Ectodermal cell (in vitro differentiated cells): ENCODE results near the gene ZMYM4.

Source experiments
- H3K27ac ChIP-seq: 2 replicates; pipeline ENCODE4 v1.7.0; 2013; ENCODE audit warnings: mild to moderate bottlenecking, low read depth, low read length; ENCODE audit not compliant: insufficient read depth, poor library complexity, severe bottlenecking
- H3K27me3 ChIP-seq: 2 replicates; pipeline ENCODE4 v1.7.0; 2013; ENCODE audit warnings: mild to moderate bottlenecking, low read length; ENCODE audit not compliant: insufficient read depth, control insufficient read depth, poor library complexity, severe bottlenecking
- H3K36me3 ChIP-seq: one replicate; pipeline ENCODE4 v1.7.0; 2013; ENCODE audit warnings: low read length; ENCODE audit not compliant: control insufficient read depth, insufficient read depth
- H3K4me1 ChIP-seq: one replicate; pipeline ENCODE4 v1.7.0; 2013; ENCODE audit warnings: low read length; ENCODE audit not compliant: control insufficient read depth, insufficient read depth
- H3K4me3 ChIP-seq: 2 replicates; pipeline ENCODE4 v1.7.0; 2013; ENCODE audit warnings: low read depth, low read length, control low read depth; ENCODE audit not compliant: insufficient read depth
- H3K9me3 ChIP-seq: 2 replicates; pipeline ENCODE4 v1.7.0; 2013; ENCODE audit warnings: mild to moderate bottlenecking, low read length, moderate library complexity; ENCODE audit not compliant: control insufficient read depth
- WGBS, 2 experiments: methylation state at CpG; one replicate each; pipeline ENCODE4 v1.1.7; 2013; ENCODE audit warnings: missing lambda C conversion rate in 2 of 2; 5-methylcytosine and 5-hydroxymethylcytosine counted together

Gene ZMYM4

DNA sequence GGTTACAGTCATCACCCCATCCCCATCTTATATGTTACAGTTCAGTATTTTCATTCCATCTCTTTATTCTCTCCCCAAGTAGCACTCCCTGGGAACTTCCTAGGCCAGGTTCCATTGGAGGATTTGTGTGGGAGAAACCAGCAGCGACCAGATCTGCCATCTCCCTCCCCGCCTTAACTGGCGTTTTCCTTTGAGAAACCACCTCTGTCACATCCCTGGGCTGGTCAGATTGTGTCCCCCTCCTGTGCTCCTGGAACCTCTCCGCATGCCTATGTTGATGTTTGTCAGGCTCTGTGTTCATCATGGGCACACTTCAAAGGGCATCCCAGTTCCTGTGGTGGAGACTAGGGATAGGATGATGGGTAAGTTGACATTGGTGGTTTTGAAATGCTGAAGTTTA lies 162.3 kb downstream of the ZMYM4 start:
- WGBS, 2 experiments = 92 to 93% methylated on average over 4 of the region's 4 CpGs
- Histone ChIP-seq H3K27ac (no peak overlapping the region), H3K4me1 (no peaks in the 10 kb centered on the region), H3K4me3 (no peak overlapping the region), H3K9me3 (no peaks in the 10 kb centered on the region), H3K27me3 (no peaks in the 10 kb centered on the region), H3K36me3 (peaks cover 8% of the 10 kb centered on the region)

DNA sequence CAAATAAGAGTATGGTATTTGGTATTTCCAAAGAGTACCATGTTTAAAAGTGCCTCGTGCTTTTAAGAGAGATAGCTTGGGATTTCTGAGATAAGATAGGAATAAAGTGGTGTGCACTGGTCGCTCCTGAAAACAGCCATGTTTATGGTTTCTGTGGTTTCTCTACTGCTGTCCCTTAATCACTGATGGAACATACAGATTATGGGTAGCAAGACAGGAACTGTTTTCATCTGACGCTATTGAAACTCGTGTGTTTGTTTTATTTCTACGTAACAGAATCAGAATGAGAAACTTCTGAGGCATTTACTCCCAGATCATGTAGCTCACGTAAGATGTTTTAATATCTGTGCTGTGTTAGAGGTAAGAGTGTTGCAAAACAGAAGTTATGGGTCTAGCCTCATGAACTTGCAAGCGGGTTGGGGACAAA lies 162.7 kb downstream of the ZMYM4 start:
- Histone ChIP-seq H3K36me3 (peaks cover 12% of the 10 kb centered on the region), H3K4me1 (no peaks in the 10 kb centered on the region), H3K9me3 (no peaks in the 10 kb centered on the region), H3K27me3 (no peaks in the 10 kb centered on the region), H3K4me3 (no peak overlapping the region), H3K27ac (no peak overlapping the region)
- 94 to 95% methylated on average over 7 of the region's 7 CpGs for WGBS, 2 experiments

DNA sequence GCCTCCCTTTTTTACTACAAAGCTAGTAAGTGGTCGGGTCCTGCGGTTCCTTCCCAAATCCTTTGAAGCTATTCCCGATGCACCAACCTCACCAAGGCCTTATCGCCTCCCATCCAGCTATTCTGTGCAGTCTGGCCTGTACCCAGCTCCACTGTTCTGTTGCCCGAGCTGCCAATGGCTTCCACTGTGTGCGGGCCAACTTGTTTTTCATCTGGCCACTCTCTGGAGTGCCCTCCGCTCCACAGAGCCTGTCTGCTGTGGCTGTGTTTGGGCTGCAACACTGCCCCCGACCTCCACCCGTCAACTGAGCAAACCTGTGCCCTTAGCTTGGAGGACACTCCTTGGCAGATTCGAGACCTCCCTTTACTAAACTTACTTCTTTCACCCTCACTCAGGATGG lies 163.7 kb downstream of the ZMYM4 start:
- Histone ChIP-seq H3K9me3 (no peaks in the 10 kb centered on the region), H3K36me3 (peaks cover 13% of the 10 kb centered on the region), H3K27me3 (no peaks in the 10 kb centered on the region), H3K27ac (no peak overlapping the region), H3K4me1 (no peaks in the 10 kb centered on the region), H3K4me3 (no peak overlapping the region)
- 94% methylated on average over 10 of the region's 10 CpGs for WGBS, 2 experiments

DNA sequence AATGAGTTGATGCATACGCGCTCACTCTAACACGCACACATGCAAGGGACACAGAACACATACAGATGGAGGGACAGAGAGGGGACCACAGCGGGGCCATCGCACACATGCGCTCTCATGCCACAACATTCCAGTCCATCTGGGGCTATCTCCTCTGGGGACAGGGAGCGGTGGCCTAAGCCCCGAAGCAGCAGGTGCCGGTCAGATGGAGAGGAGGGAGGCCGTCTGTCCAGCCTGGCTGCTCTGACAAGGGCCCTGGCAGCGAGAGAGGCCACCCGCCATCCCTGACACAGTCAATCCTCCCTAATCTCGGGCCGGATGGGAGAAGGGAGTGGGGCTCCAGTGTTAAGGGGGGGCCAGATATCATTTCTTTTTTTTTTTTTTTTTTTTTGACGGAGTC lies 165.2 kb downstream of the ZMYM4 start:
- 95 to 96% methylated on average over 14 of the region's 15 CpGs for WGBS, 2 experiments
- no peak overlapping the region for H3K4me3 ChIP-seq
- H3K36me3 ChIP-seq = peaks cover 13% of the 10 kb centered on the region
- H3K9me3 ChIP-seq = no peaks in the 10 kb centered on the region
- no peaks in the 10 kb centered on the region for H3K27me3 ChIP-seq
- H3K4me1 ChIP-seq = no peaks in the 10 kb centered on the region
- H3K27ac ChIP-seq = no peak overlapping the region

DNA sequence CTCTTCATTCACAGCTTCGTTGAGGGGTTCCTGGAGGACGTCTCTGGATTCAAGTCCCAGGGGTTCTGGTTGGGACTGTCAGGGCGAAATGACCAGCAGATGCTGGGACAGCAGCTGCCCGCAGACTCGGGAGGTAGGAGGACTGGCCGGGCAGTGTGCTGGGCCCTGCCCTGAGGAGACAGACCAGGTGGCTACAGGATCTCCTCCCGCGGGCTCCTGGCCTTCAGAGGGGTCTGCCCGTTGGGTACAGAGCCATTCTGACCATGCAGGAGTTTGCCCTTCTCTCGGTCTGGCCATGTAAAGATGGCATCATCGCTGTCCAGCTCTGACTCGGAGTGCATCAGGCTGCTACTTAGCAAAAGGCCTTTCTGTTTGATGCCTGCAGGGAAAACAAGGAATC lies 166.2 kb downstream of the ZMYM4 start:
- Histone ChIP-seq H3K27ac (no peak overlapping the region), H3K4me3 (no peak overlapping the region), H3K4me1 (no peaks in the 10 kb centered on the region), H3K9me3 (no peaks in the 10 kb centered on the region), H3K36me3 (peaks cover 13% of the 10 kb centered on the region), H3K27me3 (no peaks in the 10 kb centered on the region)
- WGBS, 2 experiments = 94 to 95% methylated on average over 12 of the region's 12 CpGs

DNA sequence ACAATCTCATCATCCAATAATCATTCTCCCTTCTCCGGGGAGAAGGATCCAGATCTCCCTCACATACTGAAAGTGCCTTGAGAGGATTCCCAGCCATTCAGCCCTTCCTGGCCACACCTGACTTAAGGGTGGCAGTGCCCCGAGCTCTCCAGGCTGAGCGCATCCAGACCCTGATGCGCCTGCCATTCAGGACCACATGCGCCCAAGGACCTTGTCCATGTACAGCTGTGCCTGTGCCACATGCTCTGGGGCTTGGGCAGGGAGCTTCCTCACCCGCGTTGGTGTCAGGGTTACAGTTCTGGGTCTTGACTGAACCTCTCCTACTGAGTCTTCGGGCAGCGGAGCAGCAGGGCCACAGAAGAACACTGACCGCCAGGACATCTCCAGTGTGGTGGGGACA lies 167.6 kb downstream of the ZMYM4 start:
- Histone ChIP-seq H3K4me1 (no peaks in the 10 kb centered on the region), H3K27ac (no peak overlapping the region), H3K36me3 (peaks cover 17% of the 10 kb centered on the region), H3K4me3 (no peak overlapping the region), H3K9me3 (no peaks in the 10 kb centered on the region), H3K27me3 (no peaks in the 10 kb centered on the region)
- WGBS, 2 experiments = 97% methylated on average over 10 of the region's 10 CpGs

DNA sequence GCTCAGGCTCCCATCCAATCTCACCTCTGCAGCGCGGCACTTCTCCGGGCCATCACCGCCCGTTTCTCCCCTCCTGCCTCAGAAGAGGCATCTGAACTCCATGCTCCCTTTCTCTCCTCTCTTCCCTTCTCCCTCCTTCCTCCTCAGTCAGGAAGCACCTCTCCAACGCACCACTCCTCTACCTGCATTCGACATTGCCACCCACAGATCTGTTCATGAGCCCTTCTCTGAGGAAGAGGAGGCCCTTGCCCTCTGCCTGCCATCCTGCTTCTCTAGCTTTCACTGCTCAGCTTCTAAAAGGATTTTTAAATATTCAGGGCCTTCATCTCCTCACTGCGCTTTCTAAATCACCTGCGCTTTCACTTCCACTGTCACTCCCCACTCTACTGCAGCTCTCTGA lies 168.7 kb downstream of the ZMYM4 start:
- 95 to 96% methylated on average over 9 of the region's 9 CpGs for WGBS, 2 experiments
- H3K27me3 ChIP-seq = no peaks in the 10 kb centered on the region
- no peak overlapping the region for H3K27ac ChIP-seq

DNA sequence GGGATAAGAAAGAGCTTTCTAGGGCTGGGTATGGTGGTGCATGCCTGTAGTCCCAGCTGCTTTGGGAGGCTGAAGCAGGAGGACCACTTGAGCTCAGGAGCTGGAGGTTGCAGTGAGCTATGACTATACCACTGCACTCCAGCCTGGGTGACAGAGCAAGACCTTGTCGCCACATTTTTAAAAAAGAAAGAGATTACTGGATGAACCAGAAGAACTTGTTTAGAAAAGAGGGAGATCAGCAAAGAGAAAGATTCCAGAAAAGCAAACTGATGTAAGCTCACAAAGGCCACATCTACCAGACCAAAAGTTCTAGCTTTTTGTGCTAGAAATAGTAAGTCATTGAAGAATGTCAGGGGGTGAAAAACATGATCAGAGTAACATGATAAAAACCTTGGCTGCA lies 171.1 kb downstream of the ZMYM4 start:
- 87 to 90% methylated on average over 1 of the region's 1 CpG for WGBS, 2 experiments
- H3K27me3 ChIP-seq = no peaks in the 10 kb centered on the region
- no peak overlapping the region for H3K27ac ChIP-seq
- H3K9me3 ChIP-seq = no peaks in the 10 kb centered on the region
- peaks cover 29% of the 10 kb centered on the region for H3K36me3 ChIP-seq
- no peak overlapping the region for H3K4me3 ChIP-seq
- H3K4me1 ChIP-seq = no peaks in the 10 kb centered on the region

More for the DNA sequence above, 168.7 kb downstream of the ZMYM4 start:
- H3K36me3 ChIP-seq = peaks cover 24% of the 10 kb centered on the region
- H3K4me1 ChIP-seq = no peaks in the 10 kb centered on the region
- H3K4me3 ChIP-seq = no peak overlapping the region
- no peaks in the 10 kb centered on the region for H3K9me3 ChIP-seq

DNA sequence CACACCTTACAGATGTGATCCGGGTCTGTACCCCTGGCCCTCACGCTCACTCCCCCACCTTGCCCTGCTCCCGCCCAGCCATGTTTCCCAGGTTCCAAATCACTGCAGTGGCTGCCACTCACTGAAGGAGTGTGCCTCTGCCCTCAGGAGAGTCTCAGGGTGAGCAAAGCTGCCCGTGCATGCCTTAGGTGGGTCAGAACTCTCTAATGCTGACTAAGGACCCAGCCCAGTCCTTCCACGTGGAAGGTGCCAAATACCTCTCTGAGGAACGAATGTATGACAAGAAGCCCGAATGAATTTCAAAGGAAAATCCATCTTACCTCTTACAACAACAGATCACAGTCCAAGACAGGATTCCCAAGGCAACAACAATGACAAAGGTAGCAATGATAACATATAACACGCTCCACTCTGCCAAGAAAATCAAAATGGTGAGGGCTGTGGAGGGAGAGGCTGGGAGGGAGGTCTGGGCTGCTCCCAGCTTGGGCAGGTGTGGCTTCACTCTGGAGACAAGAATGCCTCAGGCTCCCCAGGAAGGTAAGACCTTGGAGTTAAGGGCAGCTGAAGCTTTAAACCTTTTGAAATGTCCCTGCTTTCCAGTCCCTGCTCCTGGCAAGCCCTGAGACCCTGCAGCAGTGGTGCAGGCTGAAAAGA lies 173.5 kb downstream of the ZMYM4 start:
- Histone ChIP-seq H3K9me3 (no peaks in the 10 kb centered on the region), H3K4me3 (no peak overlapping the region), H3K27ac (no peak overlapping the region), H3K4me1 (no peaks in the 10 kb centered on the region), H3K36me3 (peaks cover 25% of the 10 kb centered on the region), H3K27me3 (no peaks in the 10 kb centered on the region)
- WGBS, 2 experiments = 93 to 95% methylated on average over 8 of the region's 8 CpGs

DNA sequence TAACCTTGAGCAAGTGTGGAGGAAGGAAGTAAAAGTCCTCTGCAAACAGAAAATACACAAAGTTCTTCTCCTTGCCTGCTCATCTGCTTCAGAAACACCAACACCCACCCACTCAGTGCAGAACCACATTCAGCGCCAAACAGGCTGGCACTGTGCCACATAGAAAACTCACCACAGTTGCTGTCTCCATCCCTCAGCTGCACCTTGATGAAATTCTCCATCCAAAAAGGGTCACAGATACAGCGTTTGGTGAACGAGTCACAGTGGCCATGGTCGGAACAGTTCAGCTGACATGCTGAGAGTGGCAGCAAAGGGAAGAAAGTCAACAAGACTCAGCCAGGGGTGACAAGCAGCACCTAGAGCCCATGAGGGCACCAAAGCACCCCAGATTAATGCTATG lies 174.2 kb downstream of the ZMYM4 start:
- 96 to 97% methylated on average over 4 of the region's 4 CpGs for WGBS, 2 experiments
- Histone ChIP-seq H3K9me3 (no peaks in the 10 kb centered on the region), H3K4me1 (no peaks in the 10 kb centered on the region), H3K36me3 (peaks cover 25% of the 10 kb centered on the region), H3K4me3 (no peak overlapping the region), H3K27me3 (no peaks in the 10 kb centered on the region), H3K27ac (no peak overlapping the region)
